RWPE2 (cell line): ENCODE results near the gene MEIKIN.

Experiments
- ATAC-seq: fragments of 200-7000 bp; cut with Tn5 transposase; 3 replicates; pipeline ENCODE4 v1.9.1; 2021; ENCODE audit warnings: low read depth
- DNase-seq: peaks from one replicate; pipeline ENCODE4 v3.0.0-alpha.2; 2020; ENCODE audit warnings: low spot score
- H3K27ac ChIP-seq: fragments of 450-650 bp; 2 replicates; pipeline ENCODE4 v1.5.1; 2017; ENCODE audit warnings: mild to moderate bottlenecking; ENCODE audit not compliant: poor library complexity, severe bottlenecking
- H3K27me3 ChIP-seq: fragments of 250-450 bp; sonication (Bioruptor Pico); 2 replicates; pipeline ENCODE4 v1.5.1; 2021; ENCODE audit warnings: mild to moderate bottlenecking, moderate library complexity; ENCODE audit not compliant: insufficient read depth, poor library complexity, severe bottlenecking
- H3K36me3 ChIP-seq: fragments of 250-450 bp; sonication (Bioruptor Pico); 2 replicates; pipeline ENCODE4 v1.5.1; 2020; ENCODE audit warnings: low read depth, mild to moderate bottlenecking, moderate library complexity
- H3K4me1 ChIP-seq: fragments of 250-450 bp; sonication (Bioruptor Pico); 2 replicates; pipeline ENCODE4 v1.5.1; 2021; ENCODE audit warnings: mild to moderate bottlenecking, moderate library complexity; ENCODE audit not compliant: insufficient read depth, poor library complexity, severe bottlenecking
- H3K4me3 ChIP-seq: fragments of 250-450 bp; sonication (Bioruptor Pico); 2 replicates; pipeline ENCODE4 v1.5.1; 2021; ENCODE audit warnings: mild to moderate bottlenecking, moderate library complexity; ENCODE audit not compliant: severe bottlenecking
- H3K9me3 ChIP-seq: fragments of 250-450 bp; sonication (Bioruptor Pico); 2 replicates; pipeline ENCODE4 v1.5.1; 2021; ENCODE audit warnings: mild to moderate bottlenecking, moderate library complexity; ENCODE audit not compliant: severe bottlenecking
- TF ChIP-seq, protein P1 (sequence below): fragments of 450-650 bp; IDR thresholded peaks from one replicate; pipeline ENCODE4 v1.5.1; 2017; ENCODE audit warnings: mild to moderate bottlenecking, moderate library complexity; ENCODE audit not compliant: poor library complexity, severe bottlenecking

The MEIKIN gene

GRCh38 chr5:131943916-131944315, 1.5 kb downstream of the MEIKIN start:
- H3K27ac ChIP-seq, result no peak overlapping the region
- ATAC-seq (no peak), DNase-seq (no peak)
- no peaks in the 10 kb centered on the region for H3K4me1 ChIP-seq
- H3K36me3 ChIP-seq, result no peaks in the 10 kb centered on the region
- TF ChIP-seq, protein P1, sequence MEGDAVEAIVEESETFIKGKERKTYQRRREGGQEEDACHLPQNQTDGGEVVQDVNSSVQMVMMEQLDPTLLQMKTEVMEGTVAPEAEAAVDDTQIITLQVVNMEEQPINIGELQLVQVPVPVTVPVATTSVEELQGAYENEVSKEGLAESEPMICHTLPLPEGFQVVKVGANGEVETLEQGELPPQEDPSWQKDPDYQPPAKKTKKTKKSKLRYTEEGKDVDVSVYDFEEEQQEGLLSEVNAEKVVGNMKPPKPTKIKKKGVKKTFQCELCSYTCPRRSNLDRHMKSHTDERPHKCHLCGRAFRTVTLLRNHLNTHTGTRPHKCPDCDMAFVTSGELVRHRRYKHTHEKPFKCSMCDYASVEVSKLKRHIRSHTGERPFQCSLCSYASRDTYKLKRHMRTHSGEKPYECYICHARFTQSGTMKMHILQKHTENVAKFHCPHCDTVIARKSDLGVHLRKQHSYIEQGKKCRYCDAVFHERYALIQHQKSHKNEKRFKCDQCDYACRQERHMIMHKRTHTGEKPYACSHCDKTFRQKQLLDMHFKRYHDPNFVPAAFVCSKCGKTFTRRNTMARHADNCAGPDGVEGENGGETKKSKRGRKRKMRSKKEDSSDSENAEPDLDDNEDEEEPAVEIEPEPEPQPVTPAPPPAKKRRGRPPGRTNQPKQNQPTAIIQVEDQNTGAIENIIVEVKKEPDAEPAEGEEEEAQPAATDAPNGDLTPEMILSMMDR, result no peak
- no peaks in the 10 kb centered on the region for H3K9me3 ChIP-seq
- peaks cover 14% of the 10 kb centered on the region for H3K27me3 ChIP-seq
- H3K4me3 ChIP-seq, result no peak overlapping the region

DNA sequence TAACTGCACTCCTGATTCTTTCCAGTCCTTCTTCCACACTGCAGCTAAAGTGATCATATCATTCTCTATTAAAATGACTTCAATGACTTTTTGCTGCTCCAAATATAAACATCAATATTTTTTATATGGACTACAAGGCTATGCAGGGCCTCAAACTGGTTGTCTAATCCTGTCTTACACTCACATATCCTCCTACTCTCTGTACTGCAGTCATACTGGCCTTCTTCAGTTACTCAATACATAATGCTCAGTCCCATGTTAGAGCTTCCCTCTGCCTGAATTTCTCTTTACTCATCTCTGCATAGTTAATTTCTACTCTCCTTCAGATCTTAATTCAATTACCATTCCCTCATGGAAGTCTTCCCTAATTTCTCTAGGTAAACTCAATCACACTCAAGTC, 3.4 kb downstream of the MEIKIN start:
- no peaks in the 10 kb centered on the region for H3K4me1 ChIP-seq
- H3K9me3 ChIP-seq, result no peaks in the 10 kb centered on the region
- no peaks in the 10 kb centered on the region for H3K36me3 ChIP-seq
- H3K4me3 ChIP-seq, result no peak overlapping the region
- ATAC-seq, result no peak
- no peak for DNase-seq
- H3K27ac ChIP-seq, result no peak overlapping the region
- peaks cover 14% of the 10 kb centered on the region for H3K27me3 ChIP-seq
- TF ChIP-seq, protein P1, result no peak

DNA sequence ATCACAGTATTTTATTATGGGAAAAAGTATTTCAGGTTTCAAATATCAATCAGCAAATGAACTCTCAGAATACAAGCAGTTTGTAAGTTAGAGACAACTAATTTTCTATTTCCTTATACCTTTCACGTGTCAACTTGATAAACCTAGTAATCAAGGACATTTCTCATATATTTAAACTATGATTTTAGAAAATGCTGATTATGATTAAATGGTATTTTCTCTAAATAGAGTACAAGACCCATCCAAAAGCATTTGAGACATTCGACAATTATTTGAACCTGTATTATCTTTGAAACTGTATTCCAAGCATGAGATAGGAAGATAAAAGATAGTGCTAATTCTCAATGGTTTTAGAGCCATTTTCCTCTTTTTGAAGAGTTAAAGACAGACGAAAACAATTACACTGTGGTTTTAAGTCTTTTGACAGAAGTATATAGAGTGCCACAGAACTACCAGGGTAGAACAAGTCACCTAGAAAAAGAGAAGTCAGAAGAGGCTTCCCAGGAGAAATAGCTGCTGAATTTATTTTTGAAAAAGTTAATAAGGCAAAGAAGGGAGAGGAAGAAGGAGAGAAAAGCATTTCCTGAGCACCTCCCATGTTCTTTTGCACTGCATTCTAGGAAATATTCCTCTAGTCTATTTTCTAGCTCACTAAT, 5.6 kb downstream of the MEIKIN start:
- DNase-seq (no peak), ATAC-seq (no peak)
- no peaks in the 10 kb centered on the region for H3K36me3 ChIP-seq
- no peaks in the 10 kb centered on the region for H3K4me1 ChIP-seq
- no peaks in the 10 kb centered on the region for H3K9me3 ChIP-seq
- no peak overlapping the region for H3K27ac ChIP-seq
- peaks cover 18% of the 10 kb centered on the region for H3K27me3 ChIP-seq
- no peak overlapping the region for H3K4me3 ChIP-seq
- TF ChIP-seq, protein P1, result no peak

GRCh38 chr5:131932235-131932634, 13.2 kb downstream of the MEIKIN start:
- no peak overlapping the region for H3K4me3 ChIP-seq
- no peak for DNase-seq
- no peak overlapping the region for H3K27ac ChIP-seq
- no peak for ATAC-seq
- no peaks in the 10 kb centered on the region for H3K4me1 ChIP-seq
- peaks cover 13% of the 10 kb centered on the region for H3K27me3 ChIP-seq
- TF ChIP-seq, protein P1, result no peak
- peaks cover 9% of the 10 kb centered on the region for H3K9me3 ChIP-seq
- H3K36me3 ChIP-seq, result no peaks in the 10 kb centered on the region

GRCh38 chr5:131928957-131929356, 16.5 kb downstream of the MEIKIN start:
- H3K9me3 ChIP-seq, result peaks cover 14% of the 10 kb centered on the region
- H3K27me3 ChIP-seq, result peaks cover 9% of the 10 kb centered on the region
- TF ChIP-seq, protein P1, result no peak
- DNase-seq (no peak), ATAC-seq (no peak)
- H3K4me1 ChIP-seq, result no peaks in the 10 kb centered on the region
- no peak overlapping the region for H3K4me3 ChIP-seq
- H3K36me3 ChIP-seq, result no peaks in the 10 kb centered on the region
- H3K27ac ChIP-seq, result no peak overlapping the region
